C4-2B (cell line): ENCODE data around the gene GRM4.

ENCODE experiments used
- H3K27ac ChIP-seq: fragments of 450-650 bp; 2 replicates; pipeline ENCODE4 v1.5.1; 2017
- ZFX ChIP-seq: fragments of 450-650 bp; IDR thresholded peaks from 2 replicates; pipeline ENCODE4 v1.6.1; 2017
- TF ChIP-seq, protein P1 (sequence below): fragments of 450-650 bp; conservative IDR thresholded peaks from 2 replicates; pipeline ENCODE4 v1.5.1; 2017; ENCODE audit warnings: mild to moderate bottlenecking

Gene GRM4

DNA sequence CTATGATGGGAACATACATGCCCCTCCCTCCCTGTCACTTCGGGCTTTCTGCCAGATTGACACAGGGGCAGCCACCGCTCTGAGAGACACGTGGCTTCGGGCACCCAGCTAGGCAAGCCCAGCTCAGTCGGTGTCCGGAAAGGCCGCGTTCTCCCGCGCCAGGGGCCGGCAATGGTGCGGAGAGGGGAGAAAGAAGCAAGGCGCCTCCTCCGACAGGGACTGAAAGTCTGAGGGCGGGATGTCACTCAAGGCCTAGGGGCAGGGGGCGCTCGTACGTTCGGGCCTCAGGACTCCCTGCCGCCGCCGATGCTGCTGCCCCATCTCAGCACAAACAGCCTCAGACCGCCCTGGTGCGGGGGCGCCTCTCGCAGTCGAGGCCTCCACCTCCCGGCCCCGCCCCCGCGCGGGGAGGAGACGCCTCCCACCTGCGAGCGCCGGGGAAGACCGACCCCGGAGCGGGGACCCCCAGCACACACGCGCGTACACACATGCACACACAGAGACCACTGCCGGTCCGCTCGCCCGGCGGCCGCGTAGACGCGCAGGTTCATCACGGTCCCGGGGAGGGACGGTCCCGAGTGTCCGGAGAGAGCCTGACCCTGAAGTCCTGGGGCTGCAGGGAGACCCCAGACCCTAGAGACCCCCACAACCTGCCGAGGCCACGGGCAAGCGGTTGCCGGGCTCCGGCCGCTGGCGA is 1.9 kb downstream of the GRM4 start:
- TF ChIP-seq, protein P1, sequence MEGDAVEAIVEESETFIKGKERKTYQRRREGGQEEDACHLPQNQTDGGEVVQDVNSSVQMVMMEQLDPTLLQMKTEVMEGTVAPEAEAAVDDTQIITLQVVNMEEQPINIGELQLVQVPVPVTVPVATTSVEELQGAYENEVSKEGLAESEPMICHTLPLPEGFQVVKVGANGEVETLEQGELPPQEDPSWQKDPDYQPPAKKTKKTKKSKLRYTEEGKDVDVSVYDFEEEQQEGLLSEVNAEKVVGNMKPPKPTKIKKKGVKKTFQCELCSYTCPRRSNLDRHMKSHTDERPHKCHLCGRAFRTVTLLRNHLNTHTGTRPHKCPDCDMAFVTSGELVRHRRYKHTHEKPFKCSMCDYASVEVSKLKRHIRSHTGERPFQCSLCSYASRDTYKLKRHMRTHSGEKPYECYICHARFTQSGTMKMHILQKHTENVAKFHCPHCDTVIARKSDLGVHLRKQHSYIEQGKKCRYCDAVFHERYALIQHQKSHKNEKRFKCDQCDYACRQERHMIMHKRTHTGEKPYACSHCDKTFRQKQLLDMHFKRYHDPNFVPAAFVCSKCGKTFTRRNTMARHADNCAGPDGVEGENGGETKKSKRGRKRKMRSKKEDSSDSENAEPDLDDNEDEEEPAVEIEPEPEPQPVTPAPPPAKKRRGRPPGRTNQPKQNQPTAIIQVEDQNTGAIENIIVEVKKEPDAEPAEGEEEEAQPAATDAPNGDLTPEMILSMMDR = no peak
- no peak for TF ChIP-seq ZFX
- H3K27ac ChIP-seq = no peak overlapping the region

DNA sequence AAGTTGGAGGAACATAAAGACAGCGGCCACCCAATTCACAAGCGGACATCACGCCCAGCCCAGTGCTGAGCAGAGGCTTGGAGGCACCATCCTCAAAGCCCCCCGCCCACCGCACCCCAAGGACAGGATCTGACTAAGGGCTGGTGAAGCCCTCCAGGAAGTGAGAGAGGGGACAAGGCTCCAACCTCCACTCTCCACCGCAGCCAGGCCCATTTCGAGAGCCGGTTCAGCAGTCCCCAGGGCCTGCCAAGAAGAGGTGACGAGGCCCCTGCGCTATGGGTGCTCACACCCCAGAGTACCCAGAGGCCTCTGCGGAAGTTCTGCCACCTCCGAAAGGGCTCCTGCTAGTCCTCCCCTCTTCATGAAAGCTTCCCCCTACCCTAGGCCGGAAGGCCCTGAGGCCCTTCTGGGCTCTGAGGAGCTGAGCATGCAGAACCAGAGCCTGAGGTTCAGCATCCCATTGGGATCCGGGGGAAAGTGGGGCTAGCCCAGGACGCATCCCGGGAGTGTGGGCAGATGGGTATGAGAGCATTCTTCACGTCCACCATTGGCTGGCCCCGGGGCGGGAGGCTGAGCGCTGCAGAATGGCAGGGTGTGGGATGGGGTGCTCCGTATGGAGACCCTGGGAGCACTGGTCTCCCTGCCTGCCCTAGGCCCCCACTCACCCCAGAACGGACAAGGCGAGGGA is 2.5 kb downstream of the GRM4 start:
- H3K27ac ChIP-seq = no peak overlapping the region
- TF ChIP-seq, protein P1 = no peak
- no peak for TF ChIP-seq ZFX

DNA sequence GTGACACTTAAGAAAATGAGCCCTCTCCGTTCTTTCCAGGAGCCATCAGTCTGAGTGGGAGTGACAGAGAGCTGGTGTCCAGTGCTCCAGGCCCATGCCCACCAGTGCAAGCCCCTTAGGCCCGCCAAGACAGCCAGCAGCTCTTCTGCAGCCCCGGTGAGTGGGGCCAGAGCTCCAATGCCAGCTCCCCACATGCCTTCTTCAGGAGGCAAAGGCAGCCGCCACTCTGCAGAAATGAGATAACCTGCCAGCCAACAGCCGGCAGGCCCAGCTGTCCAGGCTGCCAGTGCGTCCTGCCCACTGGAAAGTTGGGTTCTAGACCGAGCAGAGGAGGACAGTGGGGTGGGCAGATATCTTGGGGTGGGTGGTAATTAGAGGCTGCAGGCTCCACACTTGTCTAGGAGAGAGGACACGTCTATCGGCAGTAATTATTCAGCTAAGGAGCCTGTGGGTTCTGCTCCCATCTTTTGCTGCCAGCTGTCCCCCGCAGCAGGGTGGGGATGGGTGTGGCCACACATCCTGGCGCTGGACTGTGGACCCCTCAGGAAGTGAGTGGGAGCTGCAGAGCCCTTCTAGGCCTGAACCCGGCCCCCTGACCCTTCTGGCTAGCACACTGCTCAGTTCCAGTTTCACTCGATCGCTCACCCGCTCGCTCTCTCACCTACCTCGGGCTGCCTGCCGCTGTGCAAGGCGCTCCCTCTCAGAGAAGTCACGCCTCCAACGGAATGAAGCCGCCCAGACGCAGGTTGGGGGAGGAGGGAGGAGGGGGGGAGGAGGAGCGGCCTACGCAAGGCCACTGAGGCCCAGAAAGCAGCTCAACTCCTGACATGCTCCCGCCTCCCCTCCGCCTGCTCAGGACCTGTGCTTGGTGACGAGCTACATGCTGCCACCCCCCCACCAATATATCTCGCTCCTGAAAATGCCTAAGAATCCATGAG is 3.6 kb downstream of the GRM4 start:
- H3K27ac ChIP-seq = no peak overlapping the region
- TF ChIP-seq ZFX = no peak
- TF ChIP-seq, protein P1 = no peak

DNA sequence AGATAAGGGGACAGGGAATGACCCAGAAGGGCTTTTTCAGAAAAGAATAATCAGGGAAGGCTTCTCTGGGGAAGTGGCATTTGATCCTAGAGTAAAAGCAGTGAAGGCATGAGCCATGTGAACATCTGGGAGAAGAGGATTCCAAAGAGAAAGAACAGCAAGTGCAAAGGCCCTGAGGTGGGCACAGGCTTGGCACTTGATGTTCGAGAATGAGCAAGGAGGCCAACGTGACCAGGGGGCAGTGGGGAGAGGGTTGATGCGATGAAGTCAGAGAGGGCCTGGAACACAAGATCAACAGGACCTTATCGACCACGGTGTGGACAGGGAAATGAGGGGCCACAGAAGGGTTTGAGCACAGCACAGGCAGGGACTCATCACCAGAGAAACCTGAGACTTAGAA is 5.8 kb downstream of the GRM4 start:
- H3K27ac ChIP-seq = no peak overlapping the region
- TF ChIP-seq, protein P1 = no peak
- TF ChIP-seq ZFX = no peak

DNA sequence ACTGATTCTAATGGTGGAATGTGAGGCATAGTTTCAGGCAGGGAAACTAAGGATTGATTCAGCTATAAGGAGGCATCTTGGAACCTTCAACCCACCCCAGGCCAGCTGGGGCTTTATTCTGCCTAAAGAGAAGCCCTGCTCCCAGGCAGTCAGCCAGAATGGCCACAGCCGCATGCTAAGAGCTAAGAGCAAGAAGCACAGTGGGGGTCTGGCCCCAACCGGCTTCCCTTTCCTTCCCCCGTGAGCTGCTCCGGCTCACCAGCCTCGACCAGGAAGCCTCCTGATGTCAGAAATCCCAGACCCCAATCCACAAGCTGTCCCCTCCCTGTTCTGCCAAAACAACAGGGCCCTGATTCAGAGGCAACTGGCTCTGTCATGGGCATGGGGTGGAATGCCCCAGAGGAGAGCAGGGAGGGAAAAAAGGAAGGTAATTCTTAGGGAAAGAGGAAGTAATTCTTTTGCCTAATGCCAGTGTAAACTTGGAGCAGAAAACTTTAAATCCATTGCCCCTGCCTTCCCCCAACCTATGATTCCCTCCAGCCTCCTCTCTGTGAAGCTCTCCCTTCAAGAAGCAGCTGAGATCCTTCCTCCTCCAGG is 6.9 kb downstream of the GRM4 start:
- no peak overlapping the region for H3K27ac ChIP-seq
- TF ChIP-seq, protein P1 = no peak
- TF ChIP-seq ZFX = no peak

DNA sequence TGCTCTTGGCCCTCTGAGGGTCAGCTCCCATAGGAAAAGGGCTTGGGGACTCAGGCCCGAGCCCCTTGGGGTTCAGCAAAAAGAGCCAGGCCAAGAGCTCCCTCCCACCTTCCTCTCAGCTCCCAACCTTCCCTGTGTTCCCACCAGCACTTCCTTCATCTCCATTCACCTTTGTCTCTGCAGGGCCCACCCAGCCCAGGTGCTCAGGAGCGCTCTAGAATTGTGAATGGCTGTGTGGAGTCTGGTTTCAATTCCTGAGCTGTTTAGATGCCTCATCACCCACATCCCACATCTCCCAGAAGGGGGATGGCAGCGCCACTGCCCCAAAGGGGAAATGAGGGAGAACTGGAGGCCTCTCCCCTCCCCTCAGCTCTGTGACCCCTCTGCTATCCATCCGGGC is 7.7 kb downstream of the GRM4 start:
- no peak overlapping the region for H3K27ac ChIP-seq
- TF ChIP-seq, protein P1 = no peak
- TF ChIP-seq ZFX = no peak
